ENCODE data around the gene SYT2.
A peak's percentile ranks its signal among the peaks of the same experiment; 100 is the strongest.
"Not testable (repeated sequence)": the region's sequence is repeated elsewhere in the genome, so short reads cannot be mapped to it uniquely, and the experiment has no call there.

SYT2 gene

DNA sequence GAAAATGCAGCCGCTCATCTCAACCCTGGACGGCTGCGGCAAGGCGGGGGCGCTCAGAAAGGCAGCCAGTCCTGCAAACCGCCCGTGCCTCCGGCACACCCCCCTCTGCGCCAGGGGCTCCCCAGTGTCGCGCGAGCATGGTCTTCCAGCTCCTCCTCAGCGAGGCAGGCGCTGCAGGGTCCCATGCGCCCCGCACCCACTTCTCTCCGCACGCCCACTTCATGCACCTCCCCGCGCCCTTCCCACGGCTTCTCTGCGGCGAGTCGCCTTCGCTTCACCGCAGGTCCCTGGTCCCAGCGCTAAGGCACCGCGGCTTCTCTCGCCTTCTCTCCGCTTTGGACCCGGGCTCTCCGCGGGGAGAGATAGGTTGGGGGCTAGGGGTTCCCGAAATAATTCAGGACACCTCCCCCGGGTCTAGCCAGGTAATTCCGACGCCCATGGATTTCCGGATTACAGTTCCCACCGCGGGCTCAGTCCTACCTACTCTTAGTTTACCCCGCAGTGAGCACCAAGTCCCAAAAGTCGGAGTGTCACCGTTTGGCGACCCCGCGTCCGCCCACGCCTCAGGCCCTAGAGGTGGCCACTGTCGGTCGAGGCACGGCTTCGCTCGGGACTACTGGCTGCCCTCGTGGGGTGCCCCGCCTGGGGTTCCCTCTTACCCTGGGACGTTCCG, 67.5 kb downstream of the SYT2 start:
- H3K4me3 ChIP-seq (ENCODE audit: low read depth, low read length), result no peak overlapping the region
- no peak for DNase-seq (ENCODE audit: low read depth, low spot score)
- TF ChIP-seq CTCF (IDR thresholded peaks at IDR 0.05; ENCODE audit: low read depth, low read length), result no peak
- in situ Hi-C loops (cut with HindIII; ENCODE audit: low sequenced_read_pairs), result no loop called here

GRCh38 chr1:202642212-202642611, 68.0 kb downstream of the SYT2 start:
- TF ChIP-seq CTCF (IDR thresholded peaks at IDR 0.05; ENCODE audit: low read depth, low read length), result no peak
- in situ Hi-C loops (cut with HindIII; ENCODE audit: low sequenced_read_pairs), result no loop called here
- no peak for DNase-seq (ENCODE audit: low read depth, low spot score)
- H3K4me3 ChIP-seq (ENCODE audit: low read depth, low read length), result no peak overlapping the region

DNA sequence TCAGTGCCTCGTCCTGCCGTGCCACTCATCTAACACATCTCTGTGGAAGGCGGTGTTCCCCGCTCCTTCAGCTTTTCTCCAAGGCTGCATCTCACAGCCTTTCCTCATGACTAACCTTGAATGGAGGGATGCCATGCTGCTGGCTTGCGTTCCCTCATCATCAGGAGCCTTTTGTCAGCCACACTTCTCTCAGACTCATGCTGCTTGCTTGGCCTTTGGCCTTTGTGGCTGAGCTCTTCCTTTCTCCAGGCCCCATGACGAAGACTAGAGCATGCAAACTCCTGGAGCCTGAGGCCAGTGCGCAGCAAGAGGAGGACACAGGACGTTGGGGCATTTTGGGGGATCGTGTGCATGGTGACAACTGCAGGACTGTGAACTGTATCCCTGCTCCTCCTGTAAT, 70.8 kb downstream of the SYT2 start:
- DNase-seq (ENCODE audit: low read depth, low spot score), result peak; percentile 30
- in situ Hi-C loops (cut with HindIII; ENCODE audit: low sequenced_read_pairs), result no loop called here
- no peak overlapping the region for H3K4me3 ChIP-seq (ENCODE audit: low read depth, low read length)
- TF ChIP-seq CTCF (IDR thresholded peaks at IDR 0.05; ENCODE audit: low read depth, low read length), result no peak

GRCh38 chr1:202638701-202639305, 71.5 kb downstream of the SYT2 start:
- in situ Hi-C loops (cut with HindIII; ENCODE audit: low sequenced_read_pairs); DNase-seq (ENCODE audit: low read depth, low spot score); H3K4me3 ChIP-seq (ENCODE audit: low read depth, low read length): not testable (repeated sequence)

DNA sequence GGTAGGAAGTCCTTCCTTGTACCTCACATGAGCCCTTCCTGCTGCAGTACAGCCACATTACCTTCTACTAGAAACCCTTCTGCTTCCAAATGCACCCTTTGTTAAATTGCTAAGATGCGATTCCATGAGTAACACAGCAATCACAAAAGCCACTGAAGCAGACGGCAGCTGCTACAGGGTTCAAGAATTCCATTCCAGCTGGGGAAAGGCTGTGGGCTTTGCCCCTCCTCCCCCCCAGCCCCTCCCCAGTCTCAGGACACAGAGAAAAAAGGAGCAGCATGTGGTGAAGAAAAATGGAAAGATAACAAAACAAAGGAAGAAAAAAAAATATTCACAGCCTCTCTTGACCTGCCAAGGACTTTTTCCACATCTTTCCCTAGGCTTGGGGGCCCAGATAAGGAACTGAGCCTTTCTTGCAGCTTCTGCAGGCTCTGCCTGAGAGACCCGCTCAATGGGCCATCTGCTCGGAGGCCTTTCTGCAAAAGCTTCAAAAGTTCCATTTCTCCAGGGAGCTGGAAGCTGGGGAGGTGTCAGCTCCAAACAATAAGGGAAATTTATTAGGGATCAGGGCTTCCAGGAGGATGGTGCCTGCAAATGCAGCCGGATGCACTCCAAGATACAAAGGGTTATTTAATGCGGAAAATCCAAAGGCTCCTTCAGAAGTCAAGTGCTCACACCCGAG, 72.1 kb downstream of the SYT2 start:
- in situ Hi-C loops (cut with HindIII; ENCODE audit: low sequenced_read_pairs), result no loop called here
- TF ChIP-seq CTCF (IDR thresholded peaks at IDR 0.05; ENCODE audit: low read depth, low read length), result no peak
- DNase-seq (ENCODE audit: low read depth, low spot score), result no peak
- H3K4me3 ChIP-seq (ENCODE audit: low read depth, low read length), result no peak overlapping the region

GRCh38 chr1:202637321-202638018, 72.8 kb downstream of the SYT2 start:
- DNase-seq (ENCODE audit: low read depth, low spot score); in situ Hi-C loops (cut with HindIII; ENCODE audit: low sequenced_read_pairs): not testable (repeated sequence)

GRCh38 chr1:202636171-202636570, 74.1 kb downstream of the SYT2 start:
- in situ Hi-C loops (cut with HindIII; ENCODE audit: low sequenced_read_pairs); DNase-seq (ENCODE audit: low read depth, low spot score): not testable (repeated sequence)

More at GRCh38 chr1:202637321-202638018, 72.8 kb downstream of the SYT2 start:
- H3K4me3 ChIP-seq (ENCODE audit: low read depth, low read length), result not testable (repeated sequence)

DNA sequence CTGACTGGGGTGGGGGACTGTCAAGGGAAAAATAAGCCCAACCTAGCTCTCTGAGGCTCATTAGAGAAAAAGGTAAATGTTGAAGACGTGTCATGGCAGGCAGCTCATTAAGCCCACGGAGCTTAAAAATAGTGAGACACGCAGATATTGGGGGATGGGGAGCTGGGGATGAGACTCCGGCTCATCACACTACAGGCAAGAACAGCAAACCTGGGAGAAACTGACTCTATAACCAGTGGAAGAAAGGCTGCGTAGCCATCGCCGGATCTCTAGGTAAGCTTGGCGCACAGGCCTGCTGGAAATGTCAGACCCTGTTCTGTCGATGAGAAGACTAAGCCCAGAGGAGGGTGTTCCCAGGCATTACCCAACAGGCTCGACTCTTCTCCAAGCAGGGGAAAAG, 78.0 kb downstream of the SYT2 start:
- H3K4me3 ChIP-seq (ENCODE audit: low read depth, low read length), result no peak overlapping the region

More at GRCh38 chr1:202636171-202636570, 74.1 kb downstream of the SYT2 start:
- H3K4me3 ChIP-seq (ENCODE audit: low read depth, low read length), result not testable (repeated sequence)

More for the DNA sequence above, 78.0 kb downstream of the SYT2 start:
- no peak for DNase-seq (ENCODE audit: low read depth, low spot score)
- no peak for TF ChIP-seq CTCF (IDR thresholded peaks at IDR 0.05; ENCODE audit: low read depth, low read length)
- in situ Hi-C loops (cut with HindIII; ENCODE audit: low sequenced_read_pairs), result no loop called here

All from astrocyte of the spinal cord (primary cell).